Midbrain (tissue), 1 donor: ENCODE results near the gene GSTM4.

Source experiments
- DNase-seq: peaks from one replicate; lab custom pipeline; 2025; lab: John Stamatoyannopoulos, UW

The GSTM4 gene

GRCh38 chr1:109655615-109656519, at the start of gene GSTM4:
GSTM4 (plus strand) TSS chr1:109656099; CDS start chr1:109656390, 291 bp downstream.
- peak; percentile 55 for DNase-seq

- DNase-seq: no peak
Observed at GRCh38 chr1:109609881-109610280, 46.0 kb upstream of the GSTM4 start.

DNA sequence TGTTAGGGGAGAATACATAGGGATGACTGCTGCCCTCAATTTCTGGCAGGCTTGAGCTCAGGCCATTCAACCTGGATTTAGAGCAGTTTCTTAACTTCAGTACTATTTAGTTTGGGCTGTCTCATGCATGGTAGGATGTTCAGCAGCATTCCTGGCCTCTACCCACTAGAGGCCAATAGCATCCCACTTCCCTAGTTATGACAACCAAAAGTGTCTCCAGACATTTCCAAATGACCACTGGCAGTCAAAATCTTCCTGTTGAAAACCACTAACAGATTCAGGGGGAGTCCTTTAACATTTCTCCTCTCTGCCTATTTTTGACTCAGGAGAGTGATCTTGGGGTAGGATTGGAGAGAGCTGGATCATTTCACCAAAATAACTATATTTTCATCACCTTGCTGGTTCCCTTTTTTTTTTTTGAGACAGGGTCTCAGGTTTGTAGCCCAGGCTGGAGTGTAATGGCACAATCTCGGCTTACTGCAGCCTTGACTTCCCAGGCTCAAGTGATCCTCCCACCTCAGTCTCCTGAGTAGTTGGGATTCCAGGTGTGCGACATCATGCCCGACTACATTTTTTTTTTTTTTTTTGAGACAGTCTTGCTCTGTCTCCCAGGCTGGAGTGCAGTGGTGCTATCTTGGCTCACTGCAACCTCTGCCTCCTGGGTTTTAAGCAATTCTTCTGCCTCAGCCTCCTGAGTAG, 45.1 kb upstream of the GSTM4 start:
- DNase-seq: no peak

DNA sequence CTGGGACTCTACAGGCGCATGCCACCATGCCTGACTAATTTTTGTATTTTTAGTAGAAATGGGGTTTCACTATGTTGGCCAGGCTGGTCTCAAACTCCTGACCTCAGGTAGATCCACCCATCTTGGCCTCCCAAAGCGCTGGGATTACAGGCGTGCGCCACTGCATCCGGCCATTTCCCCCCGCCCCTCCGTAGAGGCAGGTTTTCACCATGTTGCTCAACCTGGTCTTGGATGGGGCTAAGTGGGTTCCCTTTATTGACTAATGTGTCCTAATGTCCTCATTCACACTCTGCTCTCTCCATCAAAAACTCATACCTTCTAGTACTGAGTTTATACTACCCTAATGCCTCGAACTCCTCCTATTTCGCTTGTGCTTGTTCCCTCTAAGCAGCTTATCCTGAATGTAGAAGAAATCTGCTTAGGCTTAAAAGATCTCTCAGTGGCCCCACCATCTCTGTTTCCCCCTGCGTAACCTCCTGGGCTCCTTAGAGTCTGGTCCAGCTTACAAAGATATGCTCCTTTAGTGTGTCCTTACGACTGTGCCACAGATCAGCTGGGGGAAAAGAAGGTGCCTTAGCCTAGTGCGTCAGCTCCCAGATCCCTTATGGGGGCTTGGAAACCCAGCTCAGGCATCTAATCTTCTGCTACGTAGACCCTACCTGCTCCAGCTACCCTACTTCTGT, 44.5 kb upstream of the GSTM4 start:
- no peak for DNase-seq

DNA sequence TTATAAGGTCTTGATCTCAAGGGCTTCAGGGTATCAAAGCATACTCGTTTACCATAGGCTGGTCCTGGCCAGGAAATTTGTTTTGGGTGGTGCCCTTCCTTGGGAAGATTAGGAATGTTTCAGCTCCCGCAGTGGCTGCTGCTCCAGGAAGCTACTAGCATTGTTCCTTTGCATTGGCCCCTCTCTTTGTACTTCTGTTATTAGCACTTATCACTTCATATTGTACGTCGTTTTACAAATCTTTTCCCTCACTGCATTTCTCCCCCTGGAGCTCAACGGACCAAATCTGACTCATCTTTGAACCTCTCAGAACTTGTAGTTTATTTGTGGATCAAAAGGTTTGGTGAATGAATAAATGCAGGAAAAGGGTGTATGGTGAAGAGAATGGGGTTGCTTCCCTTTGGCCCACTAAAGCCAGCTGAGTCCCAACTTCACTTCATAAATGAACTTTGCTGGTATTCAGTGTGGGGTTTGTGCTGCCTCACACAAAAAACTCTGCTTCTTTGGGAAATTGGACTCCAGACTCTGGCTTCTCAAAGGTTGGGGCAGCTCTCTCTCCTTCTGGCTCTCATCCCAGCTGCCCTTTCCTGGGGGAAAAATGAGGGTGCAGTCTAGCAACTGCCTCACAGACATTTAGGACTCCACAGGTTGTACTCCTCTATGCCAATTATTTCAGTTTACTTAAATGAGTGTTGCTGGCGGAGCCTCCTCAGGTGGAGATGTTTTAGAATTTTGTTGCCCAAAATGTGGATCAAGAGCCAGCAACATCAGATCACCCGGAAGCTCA, 42.3 kb upstream of the GSTM4 start:
- no peak for DNase-seq

GRCh38 chr1:109615879-109616278, 40.0 kb upstream of the GSTM4 start:
- DNase-seq: peak; percentile 32

DNA sequence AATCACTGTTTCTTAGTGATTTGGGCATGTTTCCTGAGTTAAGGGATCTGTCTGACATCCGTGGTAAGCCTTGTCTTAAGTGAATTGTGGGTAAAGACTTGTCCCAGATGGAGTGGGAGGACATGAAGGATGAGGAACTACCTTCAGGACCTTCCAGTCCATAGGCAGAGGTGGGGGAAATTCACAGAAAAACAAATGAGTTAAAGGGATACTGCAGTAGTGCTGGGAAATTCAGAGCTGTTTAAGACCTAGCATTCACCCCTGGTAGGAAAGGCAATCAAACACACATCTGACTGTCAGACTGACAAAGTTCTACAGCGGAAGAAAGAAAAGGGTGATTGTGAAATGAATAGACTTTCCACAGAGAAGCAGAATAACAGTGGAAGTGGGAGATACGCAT, 39.5 kb upstream of the GSTM4 start:
- no peak for DNase-seq

GRCh38 chr1:109617291-109617801, 38.6 kb upstream of the GSTM4 start:
- DNase-seq: no peak

DNA sequence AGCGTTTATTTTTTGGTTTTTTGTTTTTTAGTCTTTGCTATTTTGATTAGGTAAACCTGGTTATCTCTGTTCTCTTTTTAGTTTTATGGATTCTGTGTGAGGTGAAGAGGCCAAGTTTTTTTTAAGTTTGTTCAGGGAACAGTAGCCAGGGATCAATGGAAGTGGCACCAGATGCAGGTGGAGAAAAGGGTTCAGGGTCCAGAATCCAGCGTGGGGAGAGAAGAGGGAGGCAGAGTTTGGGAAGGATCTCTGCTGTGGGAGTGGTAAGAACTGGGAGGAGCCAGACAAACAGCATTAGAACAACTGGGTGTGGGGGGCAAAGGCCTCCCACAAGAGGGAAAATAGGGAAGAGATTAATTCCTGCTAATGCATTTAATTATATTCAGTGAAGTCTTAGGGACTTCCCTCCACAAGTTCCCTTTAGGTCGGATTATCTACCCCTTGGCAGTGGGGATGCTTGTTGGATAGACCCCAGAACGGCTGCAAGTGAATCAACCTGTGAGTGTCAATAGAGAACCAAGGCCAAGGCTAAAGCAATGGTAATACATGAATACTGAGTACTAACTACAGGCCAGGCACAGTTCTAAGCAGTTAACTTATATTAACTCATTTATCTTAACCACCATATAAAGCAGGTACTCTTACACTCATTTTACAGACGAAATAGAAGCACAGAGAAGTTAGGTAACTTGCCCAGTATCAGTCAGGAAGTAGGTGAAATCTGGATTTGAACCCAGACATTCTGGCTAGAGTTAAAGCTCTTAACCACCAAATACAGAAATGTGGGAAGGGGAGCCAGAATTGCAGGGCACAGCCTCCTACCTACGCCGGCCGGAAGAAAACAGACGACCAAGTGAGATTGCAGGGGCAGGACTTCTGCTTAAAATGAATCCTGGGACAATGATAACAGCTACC, 37.0 kb upstream of the GSTM4 start:
- no peak for DNase-seq

DNA sequence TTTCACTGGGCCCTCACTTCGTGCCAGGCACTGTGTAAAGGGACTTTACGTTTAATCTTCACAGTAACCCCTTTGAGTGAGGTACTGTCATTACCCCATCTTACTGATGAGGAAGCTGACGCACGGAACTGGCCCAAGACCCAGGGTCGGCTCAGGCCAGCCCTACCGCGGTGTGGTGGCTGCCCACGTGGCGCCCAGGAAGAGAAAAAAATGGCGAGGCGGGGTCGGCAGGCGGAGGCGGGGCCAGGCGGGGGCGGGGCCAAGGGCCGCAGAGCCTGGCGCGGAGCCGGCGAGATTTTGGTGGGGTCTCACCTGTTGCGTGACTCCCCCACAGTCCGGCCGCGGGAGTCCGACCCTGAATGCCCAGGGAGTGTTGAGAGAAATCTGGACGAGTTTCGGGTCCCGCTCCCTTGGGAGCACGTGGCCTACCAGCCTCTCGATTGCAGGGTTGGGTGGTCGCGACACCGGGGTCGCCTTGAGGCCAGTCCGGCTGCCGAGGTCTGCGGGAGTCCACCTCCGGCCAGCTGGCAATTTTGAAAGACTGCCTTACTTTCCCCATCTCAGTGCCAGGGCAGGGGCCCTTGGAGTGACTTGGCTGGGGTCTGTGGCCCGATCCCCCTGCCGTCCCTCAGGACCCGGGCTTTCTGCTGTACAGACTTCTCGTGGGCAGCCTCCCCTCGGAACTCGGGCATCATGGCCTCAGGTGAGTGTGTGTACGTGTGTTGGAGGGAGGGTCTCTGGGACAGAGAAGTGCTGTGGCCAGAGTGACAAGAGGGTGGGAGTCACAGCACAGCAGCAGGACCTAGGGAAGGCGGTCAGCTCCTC, 36.1 kb upstream of the GSTM4 start, which contains the start of the genes AMPD2 and GNAT2:
Gene AMPD2, plus strand, starts transcription at position 262 of the 825 bp plus-strand sequence. CDS start 1,339 bp downstream, outside the sequence.
Gene GNAT2, minus strand, starts transcription at position 41 of the 825 bp plus-strand sequence. CDS start 6,746 bp downstream, outside the sequence.
- DNase-seq: peak; percentile 37

DNA sequence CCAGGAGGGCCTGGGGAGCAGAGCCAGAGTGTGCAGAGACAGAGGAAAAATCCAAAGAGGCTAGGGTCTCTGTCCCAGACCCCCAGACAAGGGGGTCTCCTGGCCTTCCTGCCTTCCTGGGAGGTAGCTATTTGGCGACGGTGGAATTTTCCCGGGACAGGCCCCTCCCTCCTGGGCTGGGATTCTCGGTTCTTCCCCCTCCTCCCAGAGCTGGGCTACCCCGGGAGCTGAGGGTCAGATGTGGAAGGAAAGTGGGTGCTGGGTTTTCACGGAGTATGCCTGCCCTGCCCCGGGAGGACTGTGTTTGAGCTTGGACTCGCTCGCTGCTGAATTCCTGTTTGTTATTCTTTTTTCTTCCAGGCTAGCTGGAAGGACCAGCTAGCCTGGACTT, 35.5 kb upstream of the GSTM4 start:
- no peak for DNase-seq

DNA sequence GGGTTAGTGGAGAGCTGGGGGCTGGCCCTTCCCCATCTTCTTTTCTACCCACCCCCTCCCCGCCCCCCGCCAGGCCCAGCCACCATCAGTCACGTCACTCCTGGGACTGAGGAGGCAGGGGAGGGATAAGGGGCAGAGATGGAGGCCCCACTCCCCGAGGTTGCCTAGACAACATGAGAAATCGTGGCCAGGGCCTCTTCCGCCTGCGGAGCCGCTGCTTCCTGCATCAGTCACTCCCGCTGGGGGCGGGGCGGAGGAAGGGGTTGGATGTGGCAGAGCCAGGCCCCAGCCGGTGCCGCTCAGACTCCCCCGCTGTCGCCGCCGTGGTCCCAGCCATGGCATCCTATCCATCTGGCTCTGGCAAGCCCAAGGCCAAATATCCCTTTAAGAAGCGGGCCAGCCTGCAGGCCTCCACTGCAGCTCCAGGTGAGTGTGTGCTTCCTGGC, 35.0 kb upstream of the GSTM4 start:
- peak; percentile 80 for DNase-seq

- no peak for DNase-seq
Observed at GRCh38 chr1:109621379-109622136, 34.3 kb upstream of the GSTM4 start.

DNA sequence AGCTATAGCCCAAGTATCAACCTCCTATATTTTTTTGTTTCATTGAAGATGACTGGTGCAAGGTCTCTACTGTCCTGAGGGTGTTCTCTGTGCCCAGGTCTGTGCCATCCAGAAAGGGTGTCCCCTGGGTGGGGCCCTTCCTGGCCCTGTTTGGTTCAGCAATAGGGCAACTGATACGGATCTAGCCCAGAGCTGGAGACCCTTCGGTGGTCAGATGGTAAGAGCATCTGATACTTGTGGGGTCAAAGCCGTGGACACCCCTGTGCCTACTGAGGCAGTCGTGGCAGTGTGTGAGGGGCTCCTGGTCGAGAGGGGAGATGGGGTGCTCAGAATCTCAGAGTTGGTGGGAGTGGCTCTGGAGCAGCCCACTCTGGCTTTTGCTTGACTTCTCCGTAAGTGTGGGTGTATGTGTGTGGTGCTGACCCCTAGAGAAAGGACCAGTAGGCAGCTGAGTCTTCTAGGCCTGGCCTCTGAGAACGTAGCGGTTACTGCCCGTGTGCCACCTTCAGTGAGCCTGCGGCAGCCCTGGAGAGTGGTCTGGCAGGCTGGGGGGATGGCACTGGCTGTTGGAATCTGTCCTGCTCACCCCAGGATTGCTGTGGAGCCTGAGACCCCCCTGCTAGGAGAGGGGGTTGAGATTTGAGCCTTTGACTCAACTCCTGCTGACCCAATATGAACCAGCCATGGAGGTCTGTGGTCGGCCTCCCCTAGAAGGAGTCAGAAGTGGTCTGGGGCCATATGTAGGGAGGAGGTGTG, 33.6 kb upstream of the GSTM4 start:
- DNase-seq: no peak

GRCh38 chr1:109622895-109623294, 33.0 kb upstream of the GSTM4 start:
- no peak for DNase-seq

GRCh38 chr1:109623601-109624161, 32.2 kb upstream of the GSTM4 start:
- DNase-seq: peak; percentile 37
